GM12878 (cell line): ENCODE data around the gene AKNA. TPM values are rescaled to one million over a fixed set of nuclear protein-coding genes. Genes with fewer than 3 reads are reported as not detected.

Experiments
- ATF3 ChIP-seq: IDR thresholded peaks from 2 replicates; pipeline ENCODE4 v1.6.1; 2011; ENCODE audit warnings: low read depth, mild to moderate bottlenecking, low read length, moderate library complexity, borderline replicate concordance; ENCODE audit errors: extremely low read depth
- BACH1 ChIP-seq: fragments of 450-650 bp; IDR thresholded peaks from 2 replicates; pipeline ENCODE4 v1.6.1; 2017; ENCODE audit warnings: mild to moderate bottlenecking, borderline replicate concordance
- HCFC1 ChIP-seq: fragments of 150-350 bp; IDR thresholded peaks from 2 replicates; pipeline ENCODE4 v1.6.1; 2014; ENCODE audit warnings: low read length
- IKZF2 ChIP-seq, 2 experiments: fragments of 450-650 bp; IDR thresholded peaks; 2 replicates each; pipeline ENCODE4 v1.6.1; 2017; ENCODE audit warnings: mild to moderate bottlenecking in 2 of 2, moderate library complexity in 2 of 2
- KAT2A ChIP-seq: conservative IDR thresholded peaks from 2 replicates; pipeline ENCODE4 v1.6.1; 2011; ENCODE audit warnings: low read depth, low read length; ENCODE audit not compliant: control insufficient read depth
- MEF2B ChIP-seq: fragments of 450-650 bp; IDR thresholded peaks from 2 replicates; pipeline ENCODE4 v1.6.1; 2018; ENCODE audit warnings: mild to moderate bottlenecking, moderate library complexity; ENCODE audit not compliant: partially characterized antibody, poor library complexity, severe bottlenecking
- MYC ChIP-seq: IDR thresholded peaks from 2 replicates; pipeline ENCODE4 v1.6.1; 2011; ENCODE audit warnings: mild to moderate bottlenecking, low read length, moderate library complexity, inconsistent platforms; ENCODE audit not compliant: insufficient read depth, insufficient replicate concordance, insufficient read length, severe bottlenecking
- POLR2A ChIP-seq: IDR thresholded peaks from 2 replicates; pipeline ENCODE4 v1.6.1; 2011; ENCODE audit warnings: low read depth, mild to moderate bottlenecking, low read length
- RAD21 ChIP-seq: IDR thresholded peaks from 2 replicates; pipeline ENCODE4 v1.6.1; 2011; ENCODE audit warnings: mild to moderate bottlenecking, low read depth, low read length, moderate library complexity; ENCODE audit not compliant: insufficient read depth
- SIN3A ChIP-seq: IDR thresholded peaks from 2 replicates; pipeline ENCODE4 v1.6.1; 2012; ENCODE audit warnings: low read depth, low read length, improper control_type of control experiment
- SMAD1 ChIP-seq: fragments of 450-650 bp; IDR thresholded peaks from 2 replicates; pipeline ENCODE4 v1.6.1; 2018; ENCODE audit warnings: mild to moderate bottlenecking, low read depth; ENCODE audit not compliant: partially characterized antibody
- STAT3 ChIP-seq: IDR thresholded peaks from 2 replicates; pipeline ENCODE4 v1.6.1; 2011; ENCODE audit warnings: low read depth, low read length, improper control_type of control experiment
- SUPT20H ChIP-seq: IDR thresholded peaks from 2 replicates; pipeline ENCODE4 v1.6.1; 2011; ENCODE audit warnings: low read depth, mild to moderate bottlenecking, low read length, moderate library complexity, borderline replicate concordance; ENCODE audit not compliant: control insufficient read depth
- YBX1 ChIP-seq: fragments of 450-650 bp; IDR thresholded peaks from 2 replicates; pipeline ENCODE4 v1.6.1; 2016; ENCODE audit warnings: antibody characterized with exemption
- YY1 ChIP-seq: IDR thresholded peaks from 2 replicates; pipeline ENCODE4 v1.6.1; 2011; ENCODE audit warnings: low read depth, mild to moderate bottlenecking, low read length
- polyA plus RNA-seq, 11 experiments: library from polyadenylated mRNA; depleted of rRNA in 4 of 11; unstranded in 6 of 11; stranded (reverse) in 5 of 11; fragments of >200 nt; fragmentation: Nextera tagmentation in 4 of 11; fragmentation: Illumina TruSeq in 1 of 11; extraction: Ambion mirVana in 4 of 11; extraction: Trizol in 1 of 11; gene quantifications; 1 replicate in 1 of 11; 2 replicates in 10 of 11; pipeline versions ENCODE4 v1.2.1 to v1.2.3, GENCODE V29; 2011 to 2016; ENCODE audit warnings: inconsistent platforms in 2 of 11, missing spikeins in 2 of 11, low read depth in 1 of 11
- total RNA-seq, 4 experiments: library from RNA; depleted of rRNA in 3 of 4; stranded (reverse); fragments of >200 nt in 3 of 4; fragmentation: Illumina TruSeq in 1 of 4; extraction: Trizol in 1 of 4; gene quantifications; 2 replicates each; pipeline versions ENCODE4 v1.2.1 to v1.2.3, GENCODE V29; 2013 to 2021
- TF ChIP-seq, protein P1 (sequence below): fragments of 450-650 bp; IDR thresholded peaks from 2 replicates; pipeline ENCODE4 v1.6.1; 2017; ENCODE audit warnings: low read depth, mild to moderate bottlenecking, moderate library complexity
- TF ChIP-seq, protein P2 (sequence below), 3 experiments: IDR thresholded peaks in 2 of 3; conservative IDR thresholded peaks in 1 of 3; 2 replicates each; pipeline ENCODE4 v1.5.1; 2011; ENCODE audit warnings: low read depth in 3 of 3, low read length in 3 of 3, mild to moderate bottlenecking in 3 of 3, control low read depth in 2 of 3, moderate library complexity in 2 of 3, inconsistent platforms in 1 of 3, mixed read lengths in 1 of 3; ENCODE audit not compliant: control insufficient read depth in 2 of 3, insufficient read depth in 1 of 3; ENCODE audit errors: extremely low read depth in 1 of 3
- TF ChIP-seq, protein P3 (sequence below): fragments of 450-650 bp; IDR thresholded peaks from 2 replicates; pipeline ENCODE4 v1.6.1; 2016; ENCODE audit warnings: mild to moderate bottlenecking
- TF ChIP-seq, protein P4 (sequence below): fragments of 150-350 bp; IDR thresholded peaks from 2 replicates; pipeline ENCODE4 v1.6.1; 2014; ENCODE audit warnings: mild to moderate bottlenecking, low read depth, low read length
- TF ChIP-seq, protein P5 (sequence below): IDR thresholded peaks from 2 replicates; pipeline ENCODE4 v1.6.1; 2012; ENCODE audit warnings: low read depth, low read length, improper control_type of control experiment

Gene AKNA
- total and polyA plus RNA-seq, 10 of the 15 experiments (the other 5 are each of a cell fraction or from before 2014, with no cell fraction given), result 1.6 to 132 (median 35.3) TPM

- TF ChIP-seq, protein P1, sequence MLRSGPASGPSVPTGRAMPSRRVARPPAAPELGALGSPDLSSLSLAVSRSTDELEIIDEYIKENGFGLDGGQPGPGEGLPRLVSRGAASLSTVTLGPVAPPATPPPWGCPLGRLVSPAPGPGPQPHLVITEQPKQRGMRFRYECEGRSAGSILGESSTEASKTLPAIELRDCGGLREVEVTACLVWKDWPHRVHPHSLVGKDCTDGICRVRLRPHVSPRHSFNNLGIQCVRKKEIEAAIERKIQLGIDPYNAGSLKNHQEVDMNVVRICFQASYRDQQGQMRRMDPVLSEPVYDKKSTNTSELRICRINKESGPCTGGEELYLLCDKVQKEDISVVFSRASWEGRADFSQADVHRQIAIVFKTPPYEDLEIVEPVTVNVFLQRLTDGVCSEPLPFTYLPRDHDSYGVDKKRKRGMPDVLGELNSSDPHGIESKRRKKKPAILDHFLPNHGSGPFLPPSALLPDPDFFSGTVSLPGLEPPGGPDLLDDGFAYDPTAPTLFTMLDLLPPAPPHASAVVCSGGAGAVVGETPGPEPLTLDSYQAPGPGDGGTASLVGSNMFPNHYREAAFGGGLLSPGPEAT, result peak; percentile 34; the same call in 1 of the 2 replicates
- no peak for TF ChIP-seq STAT3
- TF ChIP-seq, protein P2, sequence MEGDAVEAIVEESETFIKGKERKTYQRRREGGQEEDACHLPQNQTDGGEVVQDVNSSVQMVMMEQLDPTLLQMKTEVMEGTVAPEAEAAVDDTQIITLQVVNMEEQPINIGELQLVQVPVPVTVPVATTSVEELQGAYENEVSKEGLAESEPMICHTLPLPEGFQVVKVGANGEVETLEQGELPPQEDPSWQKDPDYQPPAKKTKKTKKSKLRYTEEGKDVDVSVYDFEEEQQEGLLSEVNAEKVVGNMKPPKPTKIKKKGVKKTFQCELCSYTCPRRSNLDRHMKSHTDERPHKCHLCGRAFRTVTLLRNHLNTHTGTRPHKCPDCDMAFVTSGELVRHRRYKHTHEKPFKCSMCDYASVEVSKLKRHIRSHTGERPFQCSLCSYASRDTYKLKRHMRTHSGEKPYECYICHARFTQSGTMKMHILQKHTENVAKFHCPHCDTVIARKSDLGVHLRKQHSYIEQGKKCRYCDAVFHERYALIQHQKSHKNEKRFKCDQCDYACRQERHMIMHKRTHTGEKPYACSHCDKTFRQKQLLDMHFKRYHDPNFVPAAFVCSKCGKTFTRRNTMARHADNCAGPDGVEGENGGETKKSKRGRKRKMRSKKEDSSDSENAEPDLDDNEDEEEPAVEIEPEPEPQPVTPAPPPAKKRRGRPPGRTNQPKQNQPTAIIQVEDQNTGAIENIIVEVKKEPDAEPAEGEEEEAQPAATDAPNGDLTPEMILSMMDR (IDR thresholded peaks at IDR 0.05 in 2 of 3, conservative IDR thresholded peaks at IDR 0.05 in 1 of 3; ENCODE audit: control insufficient read depth in 2 of 3, extremely low read depth in 1 of 3, insufficient read depth in 1 of 3, low read depth in 3 of 3, low read length in 3 of 3), result no peak
- TF ChIP-seq KAT2A, result no peak
- TF ChIP-seq YBX1, result no peak
- TF ChIP-seq MYC, result no peak
- TF ChIP-seq, protein P3, sequence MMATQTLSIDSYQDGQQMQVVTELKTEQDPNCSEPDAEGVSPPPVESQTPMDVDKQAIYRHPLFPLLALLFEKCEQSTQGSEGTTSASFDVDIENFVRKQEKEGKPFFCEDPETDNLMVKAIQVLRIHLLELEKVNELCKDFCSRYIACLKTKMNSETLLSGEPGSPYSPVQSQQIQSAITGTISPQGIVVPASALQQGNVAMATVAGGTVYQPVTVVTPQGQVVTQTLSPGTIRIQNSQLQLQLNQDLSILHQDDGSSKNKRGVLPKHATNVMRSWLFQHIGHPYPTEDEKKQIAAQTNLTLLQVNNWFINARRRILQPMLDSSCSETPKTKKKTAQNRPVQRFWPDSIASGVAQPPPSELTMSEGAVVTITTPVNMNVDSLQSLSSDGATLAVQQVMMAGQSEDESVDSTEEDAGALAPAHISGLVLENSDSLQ, result no peak
- TF ChIP-seq SIN3A, result no peak
- peak; percentile 28; the same call in 1 of the 2 replicates for TF ChIP-seq YY1
- no peak for TF ChIP-seq RAD21
- peak; percentile 93 for TF ChIP-seq POLR2A
- peak; percentile 33 for TF ChIP-seq MEF2B
- TF ChIP-seq, protein P4, sequence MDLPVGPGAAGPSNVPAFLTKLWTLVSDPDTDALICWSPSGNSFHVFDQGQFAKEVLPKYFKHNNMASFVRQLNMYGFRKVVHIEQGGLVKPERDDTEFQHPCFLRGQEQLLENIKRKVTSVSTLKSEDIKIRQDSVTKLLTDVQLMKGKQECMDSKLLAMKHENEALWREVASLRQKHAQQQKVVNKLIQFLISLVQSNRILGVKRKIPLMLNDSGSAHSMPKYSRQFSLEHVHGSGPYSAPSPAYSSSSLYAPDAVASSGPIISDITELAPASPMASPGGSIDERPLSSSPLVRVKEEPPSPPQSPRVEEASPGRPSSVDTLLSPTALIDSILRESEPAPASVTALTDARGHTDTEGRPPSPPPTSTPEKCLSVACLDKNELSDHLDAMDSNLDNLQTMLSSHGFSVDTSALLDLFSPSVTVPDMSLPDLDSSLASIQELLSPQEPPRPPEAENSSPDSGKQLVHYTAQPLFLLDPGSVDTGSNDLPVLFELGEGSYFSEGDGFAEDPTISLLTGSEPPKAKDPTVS, result no peak
- TF ChIP-seq SMAD1, result no peak
- TF ChIP-seq SUPT20H, result no peak
- TF ChIP-seq HCFC1, result no peak
- peak; percentile 66 to 69 for TF ChIP-seq IKZF2 (IDR thresholded peaks at IDR 0.05)
- no peak for TF ChIP-seq ATF3
- TF ChIP-seq, protein P5, sequence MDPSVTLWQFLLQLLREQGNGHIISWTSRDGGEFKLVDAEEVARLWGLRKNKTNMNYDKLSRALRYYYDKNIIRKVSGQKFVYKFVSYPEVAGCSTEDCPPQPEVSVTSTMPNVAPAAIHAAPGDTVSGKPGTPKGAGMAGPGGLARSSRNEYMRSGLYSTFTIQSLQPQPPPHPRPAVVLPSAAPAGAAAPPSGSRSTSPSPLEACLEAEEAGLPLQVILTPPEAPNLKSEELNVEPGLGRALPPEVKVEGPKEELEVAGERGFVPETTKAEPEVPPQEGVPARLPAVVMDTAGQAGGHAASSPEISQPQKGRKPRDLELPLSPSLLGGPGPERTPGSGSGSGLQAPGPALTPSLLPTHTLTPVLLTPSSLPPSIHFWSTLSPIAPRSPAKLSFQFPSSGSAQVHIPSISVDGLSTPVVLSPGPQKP, result no peak
- TF ChIP-seq BACH1, result peak; percentile 28
Measured at GRCh38 chr9:114387680-114388356, at the start of gene AKNA (continued).
